Measurements from ENCODE around the gene ACYP2.
"Not testable (repeated sequence)": the region's sequence is repeated elsewhere in the genome, so short reads cannot be mapped to it uniquely, and the experiment has no call there.

Gene ACYP2

DNA sequence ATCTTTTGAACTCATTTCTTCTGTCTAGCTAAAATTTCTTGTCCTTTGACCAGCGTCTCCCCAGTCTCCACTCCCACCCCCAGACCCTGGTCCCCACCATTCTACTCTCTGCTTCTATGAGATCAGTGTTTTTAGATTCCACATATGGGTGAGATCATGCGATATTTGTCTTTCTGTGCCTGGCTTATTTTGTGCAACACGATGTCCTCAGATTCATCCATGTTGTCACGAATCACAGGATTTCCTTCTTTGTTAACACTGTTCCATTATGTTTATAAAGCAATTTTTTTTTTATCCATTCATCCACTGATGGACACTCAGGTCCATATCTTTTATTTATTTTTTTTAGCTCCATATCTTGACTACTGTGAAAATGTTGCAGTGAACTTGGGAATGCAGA lies 16.0 kb upstream of the ACYP2 start:
- no peak for DNase-seq (ENCODE audit: low spot score)

- no peak for DNase-seq (ENCODE audit: low spot score)
These were observed 15.4 kb upstream of the ACYP2 start for GRCh38 chr2:54099829-54100585.

- DNase-seq (ENCODE audit: low spot score) = no peak
These were observed 14.6 kb upstream of the ACYP2 start for GRCh38 chr2:54100772-54101171.

DNA sequence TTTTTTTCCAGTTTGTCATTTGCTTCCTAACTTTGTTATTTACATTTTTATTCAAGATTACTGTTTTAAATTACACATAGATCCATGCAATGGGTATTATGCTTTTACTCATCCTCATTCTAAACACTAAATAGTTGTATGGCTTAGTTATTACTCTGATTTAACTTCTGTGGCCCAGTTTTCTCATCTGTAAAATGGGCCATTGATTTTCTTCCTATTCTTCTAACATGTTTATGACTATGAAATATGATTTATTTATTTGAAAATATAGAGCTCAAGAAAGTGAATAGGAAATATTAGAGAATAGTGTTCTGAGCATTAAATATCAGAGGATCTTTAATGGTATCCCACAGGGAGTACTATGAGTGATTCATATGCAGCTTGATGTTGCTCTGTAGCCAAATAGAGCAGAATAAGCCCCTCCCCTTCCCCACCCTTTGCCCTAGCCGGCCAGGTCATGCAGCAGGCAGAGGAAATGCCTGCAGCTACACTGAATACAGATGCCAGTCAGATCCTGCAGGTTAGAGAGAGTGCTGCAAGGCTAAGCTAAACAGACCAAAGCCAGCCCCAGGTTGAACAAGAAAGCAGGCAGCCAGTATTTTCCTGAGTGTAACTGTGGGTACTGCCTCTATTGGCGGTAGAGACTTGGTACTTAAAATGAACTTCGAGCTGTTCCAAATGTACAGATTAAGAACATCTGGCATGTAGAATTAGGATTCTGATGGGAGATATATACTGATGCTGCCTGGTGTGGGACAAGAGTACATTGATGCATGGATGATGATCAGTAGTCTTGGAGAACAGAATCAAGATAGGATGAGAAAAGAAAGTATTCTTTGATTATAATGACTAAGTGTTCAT lies 11.7 kb upstream of the ACYP2 start:
- peak; percentile 51 for DNase-seq (ENCODE audit: low spot score)

GRCh38 chr2:54106631-54107454 lies 8.6 kb upstream of the ACYP2 start:
- DNase-seq (ENCODE audit: low spot score) = peak; percentile 55

GRCh38 chr2:54107455-54107764 lies 8.0 kb upstream of the ACYP2 start:
- DNase-seq (ENCODE audit: low spot score) = no peak

DNA sequence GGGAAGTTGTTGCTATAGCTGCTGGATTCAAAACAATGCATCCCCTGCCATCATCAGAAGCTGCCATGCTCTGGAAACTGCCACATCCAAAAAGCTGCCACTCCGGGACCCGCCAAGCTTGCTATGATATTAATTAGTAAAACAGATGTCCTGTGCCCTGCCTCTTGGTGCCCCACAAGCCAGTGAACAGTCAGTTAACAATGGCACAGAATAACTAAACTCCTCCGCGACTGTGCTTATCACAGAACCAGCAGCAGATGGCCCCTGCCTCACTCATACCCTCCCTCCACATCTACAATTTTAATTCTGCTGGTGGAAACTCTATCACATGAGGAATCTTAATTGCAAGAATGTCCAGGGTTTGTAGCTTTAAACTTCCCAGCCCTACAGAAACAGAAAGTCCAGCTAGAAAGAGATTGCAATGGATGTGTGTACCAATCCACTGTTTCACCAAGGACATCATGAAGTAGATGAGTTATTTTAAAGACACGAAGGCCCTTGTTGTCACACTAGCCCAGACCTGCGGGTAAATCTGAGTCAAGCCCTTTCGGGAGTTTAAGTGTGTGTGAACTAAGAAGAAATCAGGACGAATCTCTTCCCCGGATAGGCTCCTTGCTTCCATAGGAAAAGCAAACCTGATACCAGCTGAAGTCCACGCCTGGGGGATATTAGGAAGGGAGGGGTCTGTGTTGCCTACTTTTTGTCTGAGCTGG lies 7.4 kb upstream of the ACYP2 start:
- no peak for DNase-seq (ENCODE audit: low spot score)

DNA sequence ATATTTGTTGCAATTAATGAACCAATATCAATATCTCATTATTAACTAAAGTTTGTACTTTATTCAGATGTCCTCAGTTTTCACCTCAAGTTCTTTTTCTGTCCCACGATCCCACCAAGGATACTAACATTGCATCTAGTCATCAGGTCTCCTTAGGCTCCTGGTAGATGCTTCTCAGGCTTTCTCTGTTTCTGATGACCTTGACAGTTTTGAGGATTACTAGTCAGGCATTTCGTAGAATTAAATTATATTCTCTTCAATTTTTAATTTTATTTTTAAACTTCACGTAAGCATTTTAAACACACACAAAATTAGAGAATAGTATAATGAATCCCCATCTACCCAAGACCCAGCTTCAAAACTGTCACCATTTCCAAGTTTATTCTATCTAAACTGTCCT lies 5.6 kb upstream of the ACYP2 start:
- no peak for DNase-seq (ENCODE audit: low spot score)

GRCh38 chr2:54114479-54114878 lies 936 bp upstream of the ACYP2 start:
- DNase-seq (ENCODE audit: low spot score) = not testable (repeated sequence)

DNA sequence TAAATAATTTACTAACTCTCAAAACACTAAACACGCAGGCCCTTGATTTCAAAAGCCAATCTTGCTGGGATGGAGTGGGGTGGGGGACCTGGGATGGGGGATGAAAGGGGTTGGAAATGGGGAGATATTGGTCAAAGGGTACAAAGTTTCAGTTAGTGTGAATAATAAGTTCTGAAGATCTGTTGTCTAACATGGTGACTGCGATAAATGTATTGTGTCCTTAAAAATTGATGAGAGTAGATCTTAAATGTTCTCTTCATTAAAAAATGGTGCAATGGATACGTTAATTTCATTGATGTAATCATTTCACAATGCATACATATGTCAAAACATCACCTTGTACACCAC lies 505 bp upstream of the ACYP2 start:
- no peak for DNase-seq (ENCODE audit: low spot score)

GRCh38 chr2:54116598-54116997 lies 1.2 kb downstream of the ACYP2 start:
- DNase-seq (ENCODE audit: low spot score) = not testable (repeated sequence)

- no peak for DNase-seq (ENCODE audit: low spot score)
These were observed 5.5 kb downstream of the ACYP2 start for GRCh38 chr2:54120950-54121349.

DNA sequence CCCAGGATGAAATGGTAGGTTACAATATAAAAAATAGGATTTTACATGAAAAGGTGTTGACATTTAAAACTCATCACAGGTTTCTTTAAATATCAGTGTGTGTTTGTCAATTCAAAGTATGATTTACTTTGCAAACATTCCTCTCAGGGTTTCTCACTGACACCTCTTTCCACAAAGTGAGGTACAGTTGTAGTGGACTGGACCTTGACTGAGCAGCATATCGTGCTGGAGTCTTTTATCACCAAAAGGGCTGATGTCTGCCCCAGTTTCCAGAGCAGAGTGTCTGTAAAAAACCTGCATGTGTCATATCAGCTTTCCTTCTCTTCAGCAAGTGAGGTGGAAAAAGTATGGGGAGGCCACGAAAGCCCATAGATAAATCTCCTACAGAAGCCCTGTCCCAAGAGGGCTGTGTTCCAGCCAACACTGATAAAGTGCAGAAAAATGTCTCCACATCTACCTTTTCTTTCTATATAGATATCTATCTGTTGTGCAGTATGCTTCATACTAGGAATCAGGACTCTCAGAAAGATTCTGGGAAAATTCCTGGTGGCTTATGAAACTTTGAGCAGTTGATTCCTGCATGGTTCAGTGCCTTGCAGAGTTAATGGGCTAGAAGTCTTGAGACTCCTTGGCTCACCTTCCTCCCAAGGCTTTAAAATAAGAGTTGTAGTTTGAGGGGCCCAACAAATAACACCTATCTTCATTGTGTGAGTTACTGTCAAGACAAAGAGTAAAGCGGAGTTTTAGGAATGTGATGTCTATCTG lies 6.9 kb downstream of the ACYP2 start:
- DNase-seq (ENCODE audit: low spot score) = no peak

DNA sequence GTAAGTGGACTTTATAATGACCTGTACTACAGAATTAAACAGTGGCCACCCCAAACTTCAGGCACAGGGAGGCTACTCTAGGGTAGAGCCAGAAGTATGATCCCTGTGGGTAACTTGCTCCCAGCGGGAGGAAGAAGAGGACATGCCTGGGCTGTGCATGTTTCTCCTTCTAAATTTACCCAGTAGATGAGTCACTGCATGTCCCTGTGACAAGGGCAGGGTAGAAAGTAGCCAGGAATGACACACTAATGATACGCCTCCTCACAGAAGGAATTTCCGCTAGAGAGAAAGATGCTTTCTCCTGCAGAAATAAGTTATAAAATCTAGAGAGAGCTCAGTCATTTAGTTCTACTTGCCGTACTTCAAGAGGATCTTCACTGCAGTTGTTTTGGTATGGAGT lies 7.5 kb downstream of the ACYP2 start:
- DNase-seq (ENCODE audit: low spot score) = no peak

GRCh38 chr2:54127174-54127573 lies 11.8 kb downstream of the ACYP2 start:
- DNase-seq (ENCODE audit: low spot score) = not testable (repeated sequence)

GRCh38 chr2:54133056-54133455 lies 17.6 kb downstream of the ACYP2 start:
- DNase-seq (ENCODE audit: low spot score) = no peak

DNA sequence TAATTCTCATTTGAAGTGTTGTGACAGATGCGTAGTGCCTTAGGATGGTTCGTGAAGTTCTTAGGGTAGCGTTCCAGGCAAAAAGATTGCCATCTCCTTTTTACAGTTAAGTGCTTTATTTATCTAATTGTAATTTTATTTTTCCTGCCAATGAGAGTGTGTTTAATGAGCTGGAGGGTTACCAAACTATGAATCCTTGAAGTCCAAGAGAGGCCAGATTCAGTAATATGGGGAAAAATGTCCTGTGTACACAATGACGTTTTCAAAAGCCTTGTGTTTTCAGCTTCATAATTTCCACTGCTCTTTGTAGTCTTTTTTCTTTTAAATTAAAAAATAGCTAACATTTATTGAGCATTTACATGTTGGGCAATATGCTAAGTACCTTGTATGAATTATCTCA lies 23.8 kb downstream of the ACYP2 start:
- DNase-seq (ENCODE audit: low spot score) = no peak

GRCh38 chr2:54143780-54144179 lies 28.4 kb downstream of the ACYP2 start:
- no peak for DNase-seq (ENCODE audit: low spot score)

DNA sequence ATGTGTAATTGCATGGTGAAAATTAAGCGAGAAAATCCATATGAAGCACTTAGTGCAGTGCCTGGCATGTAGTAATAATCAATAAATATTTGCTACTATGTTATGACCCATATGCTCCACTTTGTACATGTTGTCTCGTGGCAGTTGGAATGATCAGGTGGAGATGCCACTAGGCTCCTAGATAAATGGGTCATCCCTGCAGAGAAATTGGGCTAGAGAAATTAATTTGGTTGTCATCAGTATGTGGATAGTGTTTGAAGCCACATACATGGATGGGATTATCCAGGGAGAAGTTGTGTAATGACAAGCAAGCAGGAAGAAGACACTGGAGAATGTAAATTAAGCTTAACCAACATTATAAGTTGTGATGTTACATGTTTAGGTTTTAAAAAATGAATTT lies 33.0 kb downstream of the ACYP2 start:
- no peak for DNase-seq (ENCODE audit: low spot score)

- no peak for DNase-seq (ENCODE audit: low spot score)
These were observed 34.4 kb downstream of the ACYP2 start for GRCh38 chr2:54149638-54150441.

DNA sequence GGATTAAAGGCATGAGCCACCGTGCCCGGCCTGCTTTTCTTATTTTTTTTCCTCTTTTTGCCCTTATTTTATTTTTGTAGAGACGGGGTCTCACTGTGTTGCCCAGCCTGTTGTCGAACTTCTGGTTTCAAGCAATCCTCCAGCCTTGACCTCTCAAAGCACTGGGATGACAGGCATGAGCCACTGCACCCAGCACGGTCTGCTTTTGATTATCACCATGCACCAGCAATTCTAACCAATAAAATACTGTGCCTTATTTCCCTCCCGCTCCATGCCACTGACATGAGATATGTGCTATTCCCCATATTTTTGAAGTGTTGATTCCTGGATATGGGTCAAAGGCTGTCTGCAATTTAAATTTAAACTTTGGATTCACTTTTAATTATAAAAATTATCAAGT lies 42.9 kb downstream of the ACYP2 start:
- DNase-seq (ENCODE audit: low spot score) = no peak
